Aorta (tissue), 5 donors: ENCODE results near the gene TBXA2R. TPM values are rescaled to one million over a fixed set of nuclear protein-coding genes. Genes with fewer than 3 reads are reported as not detected.
"Not testable (repeated sequence)": the region's sequence is repeated elsewhere in the genome, so short reads cannot be mapped to it uniquely, and the experiment has no call there.

Experiments
- ATAC-seq: fragments of 200-7000 bp; cut with Tn5 transposase; one replicate; pipeline ENCODE4 v1.9.1; 2022; ENCODE audit warnings: moderate library complexity; ENCODE audit not compliant: low FRiP score
- DNase-seq, 2 donors: peaks; one replicate each; pipeline ENCODE4 v3.0.0-alpha.2; 2020
- H3K27ac ChIP-seq, 2 donors: one replicate each; pipeline ENCODE4 v1.5.1; 2013; ENCODE audit warnings: low read length in 2 of 2, mild to moderate bottlenecking in 2 of 2, moderate library complexity in 2 of 2, control low read depth in 1 of 2, inconsistent platforms in 1 of 2, low read depth in 1 of 2
- H3K27me3 ChIP-seq, 2 donors: one replicate each; pipeline ENCODE4 v1.6.1; 2013; ENCODE audit warnings: control low read depth in 1 of 2, low read length in 1 of 2, mild to moderate bottlenecking in 1 of 2, moderate library complexity in 1 of 2; ENCODE audit not compliant: insufficient read depth in 2 of 2, control insufficient read depth in 1 of 2
- H3K36me3 ChIP-seq, 2 donors: one replicate each; pipeline ENCODE4 v1.6.1; 2013; ENCODE audit warnings: control low read depth in 1 of 2, low read length in 1 of 2, mild to moderate bottlenecking in 1 of 2; ENCODE audit not compliant: insufficient read depth in 2 of 2, control insufficient read depth in 1 of 2
- H3K4me1 ChIP-seq, 2 donors: one replicate each; pipeline ENCODE4 v1.6.1; 2013; ENCODE audit warnings: low read length in 2 of 2, control low read depth in 1 of 2, mild to moderate bottlenecking in 1 of 2, moderate library complexity in 1 of 2; ENCODE audit not compliant: insufficient read depth in 2 of 2, control insufficient read depth in 1 of 2
- H3K4me3 ChIP-seq, 2 donors: one replicate each; pipeline ENCODE4 v1.5.1; 2013; ENCODE audit warnings: low read length in 2 of 2, control low read depth in 1 of 2, mild to moderate bottlenecking in 1 of 2
- H3K9me3 ChIP-seq: one replicate; pipeline ENCODE4 v1.6.1; 2013; ENCODE audit warnings: mild to moderate bottlenecking, low read length; ENCODE audit not compliant: control insufficient read depth
- WGBS, 2 donors: extraction: QIAGEN DNeasy Blood & Tissue Kit; methylation state at CpG; one replicate each; pipeline ENCODE4 v1.1.7; 2013; 5-methylcytosine and 5-hydroxymethylcytosine counted together
- intact Hi-C, 2 donors: fragments of 100-400 bp; cut with DNase I; formaldehyde crosslinking; loops; one replicate each; pipeline versions ENCODE4 v1.14.2 to v1.15.0; 2022
- polyA plus RNA-seq, 2 donors: library from polyadenylated mRNA; stranded (reverse); fragments of 200-250 nt; gene quantifications; one replicate each; pipeline ENCODE4 v1.2.3, GENCODE V29; 2013
- total RNA-seq, 2 donors: library from RNA; stranded (reverse); fragmentation: NEBNext Ultra II Directional; extraction: Animal tissue kit (Norgen Biotek cat#: 25700); gene quantifications; one replicate each; pipeline ENCODE4 v1.2.1, GENCODE V29; 2021
- donor health status: healthy with polysubstance abuse.
- donor health status: Bipolar disorder and iron deficiency.
- donor health status: DM: no; HTN: no; CAD: no.
- donor health status: DM: no; HTN: no; CAD: no.
- donor health status: DM: yes; HTN: yes; CAD: no.

The TBXA2R gene
- total and polyA plus RNA-seq, 4 donors = 9.6 to 40.5 (median 33.5) TPM

- Histone ChIP-seq H3K4me3 (no peak overlapping the region), H3K9me3 (no peaks in the 10 kb centered on the region), H3K4me1 (peaks cover 0 to under 1% of the 10 kb centered on the region in 2 donors), H3K36me3 (no peaks in the 10 kb centered on the region), H3K27ac (no peak overlapping the region), H3K27me3 (no peaks in the 10 kb centered on the region)
- intact Hi-C loops = no loop called here
- 91 to 92% methylated on average over 19 of the region's 19 CpGs for WGBS, 2 donors
- no peak for ATAC-seq
- DNase-seq = no peak
These were observed 31.4 kb downstream of the TBXA2R start for GRCh38 chr19:3575260-3575741.

- H3K4me1 ChIP-seq = no peaks in the 10 kb centered on the region
- no peak overlapping the region for H3K27ac ChIP-seq
- no peak overlapping the region for H3K4me3 ChIP-seq
- DNase-seq (peak; percentile 95 to 96), ATAC-seq (peak; percentile 1)
- intact Hi-C loops = loop anchor here in 1 of 2 donors (5.0 kb wide), 1 partner anchor 33 kb away; the partner anchor contains the start of gene TBXA2R
- H3K9me3 ChIP-seq = no peaks in the 10 kb centered on the region
- H3K36me3 ChIP-seq = no peaks in the 10 kb centered on the region
- no peaks in the 10 kb centered on the region for H3K27me3 ChIP-seq
- WGBS, 2 donors = 60% methylated on average over 53 to 55 of the region's 55 CpGs
These were observed 32.6 kb downstream of the TBXA2R start for GRCh38 chr19:3573858-3574637.

- no peaks in the 10 kb centered on the region for H3K9me3 ChIP-seq
- H3K27me3 ChIP-seq = no peaks in the 10 kb centered on the region
- DNase-seq = peak; percentile 65 to 83
- H3K4me3 ChIP-seq = peak overlapping the region; percentile 74 to 94
- H3K36me3 ChIP-seq = no peaks in the 10 kb centered on the region
- 1 to 2% methylated on average over 42 to 60 of the region's 60 CpGs for WGBS, 2 donors
- peak overlapping the region in 1 of 2 donors; percentile 32 for H3K27ac ChIP-seq
- intact Hi-C loops = loop anchor here in 1 of 2 donors (5.0 kb wide), 1 partner anchor 34 kb away; the partner anchor contains the start of gene TBXA2R
- peak; percentile 20 for ATAC-seq
- H3K4me1 ChIP-seq = no peaks in the 10 kb centered on the region
These were observed 33.4 kb downstream of the TBXA2R start for GRCh38 chr19:3573162-3573857.

GRCh38 chr19:3572855-3573161 lies 33.9 kb downstream of the TBXA2R start, which contains the start of gene HMG20B:
HMG20B (plus strand) TSS chr19:3572944; CDS start chr19:3573310, 366 bp downstream.
- H3K27ac ChIP-seq = peak within 1 kb of the TSS in 1 of 2 donors; percentile 32
- no peaks in the 10 kb centered on the region for H3K9me3 ChIP-seq
- intact Hi-C loops = loop anchor here in 1 of 2 donors (1.0 to 5.0 kb wide), 2 partner anchors 16 to 34 kb away; partner anchors contain the start of genes MFSD12 and TBXA2R
- H3K36me3 ChIP-seq = no peaks in the 10 kb centered on the region
- no peak for DNase-seq
- 1 to 2% methylated on average over 16 to 30 of the region's 30 CpGs for WGBS, 2 donors
- no peaks in the 10 kb centered on the region for H3K4me1 ChIP-seq
- peak within 1 kb of the TSS; percentile 74 to 94 for H3K4me3 ChIP-seq
- ATAC-seq = no peak
- H3K27me3 ChIP-seq = no peaks in the 10 kb centered on the region

GRCh38 chr19:3572132-3572854 lies 34.4 kb downstream of the TBXA2R start:
- DNase-seq (peak; percentile 100), ATAC-seq (peak; percentile 98)
- H3K36me3 ChIP-seq = no peaks in the 10 kb centered on the region
- intact Hi-C loops = loop anchor here in 1 of 2 donors (1.0 to 5.0 kb wide), 2 partner anchors 15 to 35 kb away; partner anchors contain the start of genes MFSD12 and TBXA2R
- H3K4me1 ChIP-seq = no peaks in the 10 kb centered on the region
- peak overlapping the region in 1 of 2 donors; percentile 19 for H3K4me3 ChIP-seq
- no peaks in the 10 kb centered on the region for H3K9me3 ChIP-seq
- H3K27ac ChIP-seq = no peak overlapping the region
- 1 to 2% methylated on average over 45 to 48 of the region's 48 CpGs for WGBS, 2 donors
- no peaks in the 10 kb centered on the region for H3K27me3 ChIP-seq

GRCh38 chr19:3570606-3571011 lies 36.1 kb downstream of the TBXA2R start:
- DNase-seq (no peak), ATAC-seq (no peak)
- H3K27me3 ChIP-seq = no peaks in the 10 kb centered on the region
- H3K9me3 ChIP-seq = no peaks in the 10 kb centered on the region
- WGBS, 2 donors = 80 to 86% methylated on average over 7 of the region's 7 CpGs
- intact Hi-C loops = loop anchor here in 1 of 2 donors (5.0 kb wide), 1 partner anchor 37 kb away; the partner anchor contains the start of gene TBXA2R
- no peaks in the 10 kb centered on the region for H3K4me1 ChIP-seq
- H3K36me3 ChIP-seq = no peaks in the 10 kb centered on the region
- H3K27ac ChIP-seq = no peak overlapping the region
- H3K4me3 ChIP-seq = no peak overlapping the region

GRCh38 chr19:3570042-3570441 lies 36.6 kb downstream of the TBXA2R start:
- WGBS, 2 donors = 82 to 83% methylated on average over 11 of the region's 11 CpGs

GRCh38 chr19:3565139-3565538 lies 41.5 kb downstream of the TBXA2R start:
- WGBS, 2 donors = 73 to 85% methylated on average over 19 of the region's 19 CpGs
- ATAC-seq = no peak
- no peak for DNase-seq
- H3K36me3 ChIP-seq = no peaks in the 10 kb centered on the region
- no peak overlapping the region for H3K27ac ChIP-seq
- intact Hi-C loops = no loop called here
- H3K9me3 ChIP-seq = no peaks in the 10 kb centered on the region
- no peaks in the 10 kb centered on the region for H3K27me3 ChIP-seq
- no peaks in the 10 kb centered on the region for H3K4me1 ChIP-seq
- no peak overlapping the region for H3K4me3 ChIP-seq

More at GRCh38 chr19:3570042-3570441, 36.6 kb downstream of the TBXA2R start:
- intact Hi-C loops = loop anchor here in 1 of 2 donors (5.0 kb wide), 1 partner anchor 37 kb away; the partner anchor contains the start of gene TBXA2R
- not testable (repeated sequence) for ATAC-seq, H3K4me3 ChIP-seq, H3K27ac ChIP-seq, H3K27me3 ChIP-seq, H3K9me3 ChIP-seq, DNase-seq, H3K36me3 ChIP-seq, H3K4me1 ChIP-seq
